HG03039 (cell line): ENCODE results near the gene DPPA5.
"Not testable (repeated sequence)": the region's sequence is repeated elsewhere in the genome, so short reads cannot be mapped to it uniquely, and the experiment has no call there.

Source experiments
- ATAC-seq: cut with Tn5 transposase; IDR thresholded peaks from one replicate; pipeline ENCODE4 v1.9.1; 2021; ENCODE audit warnings: mild to moderate bottlenecking, moderate library complexity; ENCODE audit not compliant: unreplicated experiment

DPPA5 gene

DNA sequence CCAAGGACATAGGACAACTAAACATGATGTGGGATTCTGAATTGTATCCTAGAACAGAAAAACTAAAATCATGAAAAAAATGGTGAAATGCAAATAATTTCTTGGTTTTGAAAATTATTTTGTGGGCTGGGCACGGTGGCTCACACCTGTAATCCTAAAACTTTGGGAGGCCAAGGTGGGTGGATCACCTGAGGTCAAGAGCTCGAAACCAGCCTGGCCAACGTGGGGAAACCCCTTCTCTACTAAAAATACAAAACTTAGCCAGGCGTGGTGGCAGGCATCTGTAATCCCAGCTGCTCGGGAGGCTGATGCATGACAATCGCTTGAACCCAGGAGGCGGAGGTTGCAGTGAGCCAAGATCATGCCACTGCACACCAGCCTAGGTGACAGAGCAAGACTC lies 50.3 kb downstream of the DPPA5 start:
- ATAC-seq = not testable (repeated sequence)
